Gastrocnemius medialis (tissue), 4 donors: Measurements from ENCODE around the gene SLX9. TPM values are rescaled to one million over a fixed set of nuclear protein-coding genes. Genes with fewer than 3 reads are reported as not detected.
A peak's percentile ranks its signal among the peaks of the same experiment; 100 is the strongest.

Experiments used
- ATAC-seq, 2 donors: fragments of 150-250 bp; one replicate each; pipeline ENCODE4 v1.9.1; 2016
- DNase-seq, 2 donors: peaks; one replicate each; pipeline ENCODE4 v3.0.0-alpha.2; 2019
- H3K27ac ChIP-seq, 4 donors: fragments of 200-600 bp; sonication (generic); 1 replicate in 1 of 4; 2 replicates in 3 of 4; pipeline ENCODE4 v1.5.1; 2016 to 2018; ENCODE audit warnings: mild to moderate bottlenecking in 2 of 4, moderate library complexity in 1 of 4
- H3K27me3 ChIP-seq, 3 donors: fragments of 200-600 bp; sonication (generic) in 2 of 3; 1 replicate in 1 of 3; 2 replicates in 2 of 3; pipeline versions ENCODE4 v1.5.1 to v1.6.0; 2016 to 2019; ENCODE audit warnings: mild to moderate bottlenecking in 1 of 3, moderate library complexity in 1 of 3
- H3K36me3 ChIP-seq, 2 donors: fragments of 200-600 bp; sonication (generic) in 1 of 2; one replicate each; pipeline ENCODE4 v1.5.1; 2017 to 2018
- H3K4me1 ChIP-seq, 2 donors: fragments of 200-600 bp; sonication (generic) in 1 of 2; one replicate each; pipeline ENCODE4 v1.5.1; 2016 to 2017; ENCODE audit warnings: mild to moderate bottlenecking in 2 of 2
- H3K4me3 ChIP-seq, 4 donors: fragments of 200-600 bp; sonication (generic) in 3 of 4; 1 replicate in 1 of 4; 2 replicates in 3 of 4; pipeline ENCODE4 v1.5.1; 2016 to 2019; ENCODE audit warnings: mild to moderate bottlenecking in 2 of 4
- H3K9me3 ChIP-seq, 3 donors: fragments of 200-600 bp; sonication (generic) in 2 of 3; 1 replicate in 1 of 3; 2 replicates in 2 of 3; pipeline ENCODE4 v1.5.1; 2016 to 2019
- CTCF ChIP-seq, 5 experiments: fragments of 450-650 bp in 3 of 5; fragments of 200-600 bp in 2 of 5; sonication (generic) in 2 of 5; IDR thresholded peaks in 4 of 5; conservative IDR thresholded peaks in 1 of 5; 1 replicate in 4 of 5; 2 replicates in 1 of 5; pipeline ENCODE4 v1.5.1; 2016 to 2019; ENCODE audit warnings: antibody characterized with exemption in 5 of 5, mild to moderate bottlenecking in 3 of 5, moderate library complexity in 3 of 5
- POLR2A ChIP-seq, 2 donors: fragments of 450-650 bp; IDR thresholded peaks; one replicate each; pipeline ENCODE4 v1.6.1; 2017; ENCODE audit warnings: antibody characterized with exemption in 2 of 2, mild to moderate bottlenecking in 2 of 2, moderate library complexity in 2 of 2
- in situ Hi-C, 4 donors: fragments of 200-750 bp; cut with MboI; loops; one replicate each; pipeline versions ENCODE4 v1.15.0 to v1.8.0; 2017; ENCODE audit warnings: low sequenced_read_pairs in 4 of 4
- intact Hi-C: fragments of 100-400 bp; cut with DNase I; formaldehyde crosslinking; loops from one replicate; pipeline ENCODE4 v1.15.1; 2023; ENCODE audit warnings: low total_unique reads
- total RNA-seq, 4 donors: library from RNA; depleted of rRNA; stranded (reverse); fragments of >200 nt; gene quantifications; one replicate each; pipeline versions ENCODE4 v1.1.0 to v1.2.3, GENCODE V29; 2016

Gene SLX9
- total RNA-seq, 4 donors from 2014 or later, result 23.7 to 37.6 (median 25.8) TPM

GRCh38 chr21:44983421-44984206 lies 43.8 kb downstream of the SLX9 start:
- in situ Hi-C loops, result no loop called here
- Histone ChIP-seq H3K27me3 (no peaks in the 10 kb centered on the region), H3K4me1 (peaks cover 0 to 7% of the 10 kb centered on the region in 2 donors), H3K36me3 (no peaks in the 10 kb centered on the region), H3K4me3 (no peak overlapping the region), H3K27ac (no peak overlapping the region), H3K9me3 (no peaks in the 10 kb centered on the region)
- ATAC-seq (no peak), DNase-seq (no peak)
- intact Hi-C loops, result no loop called here
- TF ChIP-seq CTCF (IDR thresholded peaks at IDR 0.05 in 4 of 5, conservative IDR thresholded peaks at IDR 0.05 in 1 of 5), result no peak
- no peak for TF ChIP-seq POLR2A (IDR thresholded peaks at IDR 0.05)

GRCh38 chr21:44984428-44984791 lies 44.6 kb downstream of the SLX9 start:
- intact Hi-C loops (no loop called here), in situ Hi-C loops (no loop called here)
- Histone ChIP-seq H3K27me3 (no peaks in the 10 kb centered on the region), H3K9me3 (no peaks in the 10 kb centered on the region), H3K4me3 (no peak overlapping the region), H3K36me3 (no peaks in the 10 kb centered on the region), H3K4me1 (peaks cover 0 to 7% of the 10 kb centered on the region in 2 donors), H3K27ac (no peak overlapping the region)
- no peak for ATAC-seq
- no peak for DNase-seq
- no peak for TF ChIP-seq POLR2A (IDR thresholded peaks at IDR 0.05)
- no peak for TF ChIP-seq CTCF (IDR thresholded peaks at IDR 0.05 in 4 of 5, conservative IDR thresholded peaks at IDR 0.05 in 1 of 5)

DNA sequence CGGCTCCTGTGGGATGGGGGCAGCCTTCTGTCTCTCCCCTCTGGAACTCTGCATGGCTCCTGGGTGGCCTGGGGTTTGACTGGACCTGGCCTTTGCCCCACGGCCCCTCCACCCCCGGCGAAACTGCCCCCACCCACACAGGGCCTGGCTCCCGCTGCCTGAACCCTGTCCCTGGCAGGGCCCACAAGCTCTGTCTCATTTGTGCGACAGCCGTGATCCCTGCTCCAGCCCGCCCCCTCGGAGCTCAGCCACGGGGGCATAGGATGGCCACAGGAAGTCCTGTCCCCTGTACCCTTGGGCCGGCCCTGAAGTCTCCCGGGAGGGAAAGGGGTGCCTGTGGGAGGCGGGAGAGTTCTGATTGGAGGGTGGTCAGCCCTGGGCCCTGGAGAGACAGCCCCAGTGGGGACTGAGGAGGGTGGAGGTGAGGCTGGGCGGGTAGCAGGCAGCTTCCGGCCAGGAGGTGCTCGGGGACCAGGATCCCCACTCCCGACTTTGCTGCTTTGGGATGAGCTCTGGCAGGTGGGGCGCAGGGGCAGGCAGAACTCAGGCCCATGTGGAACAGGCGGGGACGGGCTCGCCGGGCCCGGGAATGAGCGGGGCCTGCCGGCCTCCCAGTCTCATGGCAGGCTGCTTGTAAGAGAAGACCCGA lies 45.1 kb downstream of the SLX9 start:
- H3K36me3 ChIP-seq, result no peaks in the 10 kb centered on the region
- H3K4me3 ChIP-seq, result no peak overlapping the region
- no peak for ATAC-seq
- H3K27ac ChIP-seq, result no peak overlapping the region
- in situ Hi-C loops (no loop called here), intact Hi-C loops (no loop called here)
- H3K9me3 ChIP-seq, result no peaks in the 10 kb centered on the region
- TF ChIP-seq POLR2A (IDR thresholded peaks at IDR 0.05) (no peak), CTCF (IDR thresholded peaks at IDR 0.05 in 4 of 5, conservative IDR thresholded peaks at IDR 0.05 in 1 of 5) (no peak)
- DNase-seq, result peak in 1 of 2 donors; percentile 17
- no peaks in the 10 kb centered on the region for H3K27me3 ChIP-seq
- H3K4me1 ChIP-seq, result peaks cover 0 to 7% of the 10 kb centered on the region in 2 donors

- ATAC-seq (no peak), DNase-seq (peak in 1 of 2 donors; percentile 10)
- TF ChIP-seq POLR2A (IDR thresholded peaks at IDR 0.05), result no peak
- no peak for TF ChIP-seq CTCF (IDR thresholded peaks at IDR 0.05 in 4 of 5, conservative IDR thresholded peaks at IDR 0.05 in 1 of 5)
- no peaks in the 10 kb centered on the region for H3K9me3 ChIP-seq
- no peaks in the 10 kb centered on the region for H3K36me3 ChIP-seq
- no peak overlapping the region for H3K4me3 ChIP-seq
- H3K4me1 ChIP-seq, result peaks cover 0 to 7% of the 10 kb centered on the region in 2 donors
- in situ Hi-C loops, result no loop called here
- intact Hi-C loops, result no loop called here
- H3K27ac ChIP-seq, result no peak overlapping the region
- no peaks in the 10 kb centered on the region for H3K27me3 ChIP-seq
Measured at GRCh38 chr21:44985441-44986401, 45.9 kb downstream of the SLX9 start.
